ENCODE results near the gene ADAM10.
A peak's percentile ranks its signal among the peaks of the same experiment; 100 is the strongest.
"Not testable (repeated sequence)": the region's sequence is repeated elsewhere in the genome, so short reads cannot be mapped to it uniquely, and the experiment has no call there.

The ADAM10 gene

GRCh38 chr15:58605931-58606530, 143.5 kb downstream of the ADAM10 start:
- ChIA-PET POLR2A (no interaction called here), CTCF (no interaction called here)
- H3K36me3 ChIP-seq (ENCODE audit: control insufficient read depth in 2 of 2, insufficient read depth in 1 of 2, low read length in 2 of 2) = peaks cover 0 to 13% of the 10 kb centered on the region in 2 experiments; a peak in 1 of 3 replicates
- H3K9me3 ChIP-seq (ENCODE audit: control insufficient read depth, insufficient read depth, low read depth, low read length) = no peaks in the 10 kb centered on the region
- TF ChIP-seq ZNF585B (tag by site-specific recombination; IDR thresholded peaks at IDR 0.05) (no peak), ZNF670 (tag by site-specific recombination; IDR thresholded peaks at IDR 0.05; ENCODE audit: low read depth) (no peak), ZNF692 (tag by site-specific recombination; IDR thresholded peaks at IDR 0.05) (0 out of 2 replicates have a peak, but pooled peaks have one; percentile 22), ZNF239 (tag by site-specific recombination; IDR thresholded peaks at IDR 0.05) (no peak)
- TF ChIP-seq, protein P1, sequence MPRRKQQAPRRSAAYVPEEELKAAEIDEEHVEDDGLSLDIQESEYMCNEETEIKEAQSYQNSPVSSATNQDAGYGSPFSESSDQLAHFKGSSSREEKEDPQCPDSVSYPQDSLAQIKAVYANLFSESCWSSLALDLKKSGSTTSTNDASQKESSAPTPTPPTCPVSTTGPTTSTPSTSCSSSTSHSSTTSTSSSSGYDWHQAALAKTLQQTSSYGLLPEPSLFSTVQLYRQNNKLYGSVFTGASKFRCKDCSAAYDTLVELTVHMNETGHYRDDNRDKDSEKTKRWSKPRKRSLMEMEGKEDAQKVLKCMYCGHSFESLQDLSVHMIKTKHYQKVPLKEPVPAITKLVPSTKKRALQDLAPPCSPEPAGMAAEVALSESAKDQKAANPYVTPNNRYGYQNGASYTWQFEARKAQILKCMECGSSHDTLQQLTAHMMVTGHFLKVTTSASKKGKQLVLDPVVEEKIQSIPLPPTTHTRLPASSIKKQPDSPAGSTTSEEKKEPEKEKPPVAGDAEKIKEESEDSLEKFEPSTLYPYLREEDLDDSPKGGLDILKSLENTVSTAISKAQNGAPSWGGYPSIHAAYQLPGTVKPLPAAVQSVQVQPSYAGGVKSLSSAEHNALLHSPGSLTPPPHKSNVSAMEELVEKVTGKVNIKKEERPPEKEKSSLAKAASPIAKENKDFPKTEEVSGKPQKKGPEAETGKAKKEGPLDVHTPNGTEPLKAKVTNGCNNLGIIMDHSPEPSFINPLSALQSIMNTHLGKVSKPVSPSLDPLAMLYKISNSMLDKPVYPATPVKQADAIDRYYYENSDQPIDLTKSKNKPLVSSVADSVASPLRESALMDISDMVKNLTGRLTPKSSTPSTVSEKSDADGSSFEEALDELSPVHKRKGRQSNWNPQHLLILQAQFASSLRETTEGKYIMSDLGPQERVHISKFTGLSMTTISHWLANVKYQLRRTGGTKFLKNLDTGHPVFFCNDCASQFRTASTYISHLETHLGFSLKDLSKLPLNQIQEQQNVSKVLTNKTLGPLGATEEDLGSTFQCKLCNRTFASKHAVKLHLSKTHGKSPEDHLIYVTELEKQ (tag by site-specific recombination; IDR thresholded peaks at IDR 0.05; ENCODE audit: borderline replicate concordance) = no peak
- H3K4me3 ChIP-seq (ENCODE audit: low read depth, low read length) = no peak overlapping the region
- H3K27ac ChIP-seq (ENCODE audit: extremely low read depth, low read depth, low read length) = no peak overlapping the region
- H3K4me1 ChIP-seq (ENCODE audit: control insufficient read depth, insufficient read depth, low read length) = no peaks in the 10 kb centered on the region

GRCh38 chr15:58604455-58604923, 145.0 kb downstream of the ADAM10 start:
- ChIA-PET POLR2A (no interaction called here), CTCF (no interaction called here)
- H3K27ac ChIP-seq (ENCODE audit: extremely low read depth, low read depth, low read length) = no peak overlapping the region
- no peak overlapping the region for H3K4me3 ChIP-seq (ENCODE audit: low read depth, low read length)
- TF ChIP-seq, protein P2, sequence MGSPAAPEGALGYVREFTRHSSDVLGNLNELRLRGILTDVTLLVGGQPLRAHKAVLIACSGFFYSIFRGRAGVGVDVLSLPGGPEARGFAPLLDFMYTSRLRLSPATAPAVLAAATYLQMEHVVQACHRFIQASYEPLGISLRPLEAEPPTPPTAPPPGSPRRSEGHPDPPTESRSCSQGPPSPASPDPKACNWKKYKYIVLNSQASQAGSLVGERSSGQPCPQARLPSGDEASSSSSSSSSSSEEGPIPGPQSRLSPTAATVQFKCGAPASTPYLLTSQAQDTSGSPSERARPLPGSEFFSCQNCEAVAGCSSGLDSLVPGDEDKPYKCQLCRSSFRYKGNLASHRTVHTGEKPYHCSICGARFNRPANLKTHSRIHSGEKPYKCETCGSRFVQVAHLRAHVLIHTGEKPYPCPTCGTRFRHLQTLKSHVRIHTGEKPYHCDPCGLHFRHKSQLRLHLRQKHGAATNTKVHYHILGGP (tag by site-specific recombination; IDR thresholded peaks at IDR 0.05) = no peak
- TF ChIP-seq ZNF350 (tag by site-specific recombination; IDR thresholded peaks at IDR 0.05) (no peak), ZSCAN5A (tag by site-specific recombination; IDR thresholded peaks at IDR 0.05) (no peak), ZNF658 (tag by site-specific recombination; IDR thresholded peaks at IDR 0.05) (no peak), SCRT2 (tag by site-specific recombination; IDR thresholded peaks at IDR 0.05) (no peak), ZNF660 (tag by site-specific recombination; IDR thresholded peaks at IDR 0.05) (no peak), ZNF114 (tag by site-specific recombination; IDR thresholded peaks at IDR 0.05) (no peak), GLIS1 (tag by site-specific recombination; IDR thresholded peaks at IDR 0.05) (no peak), ZNF341 (tag by site-specific recombination; IDR thresholded peaks at IDR 0.05; ENCODE audit: low read depth) (no peak), ZNF645 (tag by site-specific recombination; IDR thresholded peaks at IDR 0.05) (no peak)
- no peaks in the 10 kb centered on the region for H3K4me1 ChIP-seq (ENCODE audit: control insufficient read depth, insufficient read depth, low read length)
- H3K36me3 ChIP-seq (ENCODE audit: control insufficient read depth in 2 of 2, insufficient read depth in 1 of 2, low read length in 2 of 2) = peaks cover 0 to 9% of the 10 kb centered on the region in 2 experiments; a peak in 1 of 3 replicates
- H3K9me3 ChIP-seq (ENCODE audit: control insufficient read depth, insufficient read depth, low read depth, low read length) = no peaks in the 10 kb centered on the region

DNA sequence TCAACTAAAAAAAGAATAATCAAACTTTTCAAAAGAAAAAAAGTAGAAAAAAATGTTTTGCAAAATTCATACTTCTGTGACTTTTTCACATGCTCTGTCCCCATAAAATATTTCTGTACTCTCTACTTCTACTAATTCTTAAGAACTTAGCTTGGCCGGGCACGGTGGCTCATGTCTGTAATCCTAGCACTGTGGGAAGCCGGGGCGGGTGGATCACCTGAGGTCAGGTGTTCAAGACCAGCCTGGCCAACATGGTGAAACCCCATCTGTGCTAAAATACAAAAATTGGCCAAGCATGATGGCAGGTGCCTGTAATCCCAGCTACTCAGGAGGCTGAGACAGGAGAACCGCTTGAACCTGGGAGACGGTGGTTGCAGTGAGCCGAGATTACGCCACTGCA, 145.6 kb downstream of the ADAM10 start:
- H3K4me3 ChIP-seq (ENCODE audit: low read depth, low read length); H3K9me3 ChIP-seq (ENCODE audit: control insufficient read depth, insufficient read depth, low read depth, low read length); H3K27ac ChIP-seq (ENCODE audit: extremely low read depth, low read depth, low read length); H3K4me1 ChIP-seq (ENCODE audit: control insufficient read depth, insufficient read depth, low read length); CTCF ChIA-PET; H3K36me3 ChIP-seq (ENCODE audit: control insufficient read depth in 2 of 2, insufficient read depth in 1 of 2, low read length in 2 of 2); POLR2A ChIA-PET: not testable (repeated sequence)

Data from HEK293 (cell line).